ENCODE measurements around the gene KRTAP10-10. TPM values are rescaled to one million over a fixed set of nuclear protein-coding genes. Genes with fewer than 3 reads are reported as not detected.

The KRTAP10-10 gene
- total and polyA plus RNA-seq, 4 donors: not detected

DNA sequence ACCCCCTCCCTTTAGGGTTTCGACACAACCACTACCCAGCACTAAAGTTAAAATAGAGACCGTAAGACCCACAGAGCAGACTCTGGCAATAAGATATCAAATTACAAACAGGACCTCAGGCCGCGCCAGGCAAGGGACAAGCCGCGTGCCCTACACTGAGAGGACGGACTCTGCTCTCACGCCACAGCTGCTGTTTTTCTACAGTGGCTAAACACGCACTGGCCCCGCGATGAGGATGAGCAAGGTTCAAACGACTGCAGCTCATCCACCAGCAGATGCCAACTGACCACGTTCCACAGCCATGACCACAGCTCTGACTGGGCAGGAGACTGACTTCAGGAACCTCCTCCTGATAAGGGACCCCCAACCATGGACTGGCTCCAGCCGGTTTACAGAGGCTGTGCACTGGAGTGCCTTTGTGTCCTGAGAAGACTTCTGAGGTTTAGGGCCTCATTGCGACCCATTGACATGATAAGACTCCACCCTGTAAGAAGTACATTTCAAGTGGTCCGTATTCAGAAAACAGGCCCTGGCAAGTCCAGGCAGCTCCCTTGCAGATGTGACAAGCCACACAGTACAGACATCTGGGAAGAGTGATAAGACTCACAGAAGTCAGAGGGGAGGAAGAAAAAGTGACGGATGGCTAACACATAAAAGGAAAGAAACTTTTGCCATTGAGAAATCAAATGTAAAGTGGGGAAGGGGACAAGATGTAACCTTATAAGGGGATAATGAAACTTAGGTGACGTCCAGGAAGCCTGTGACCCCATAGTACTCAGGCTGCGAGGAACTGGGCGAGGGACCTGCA, 43.4 kb upstream of the KRTAP10-10 start:
- H3K36me3 ChIP-seq (ENCODE audit: control insufficient read depth in 4 of 4, insufficient read depth in 3 of 4, low read depth in 1 of 4, low read length in 3 of 4): no peaks in the 10 kb centered on the region
- H3K9me3 ChIP-seq (ENCODE audit: control insufficient read depth in 4 of 4, low read length in 3 of 4): no peaks in the 10 kb centered on the region
- H3K27ac ChIP-seq (ENCODE audit: low read depth in 1 of 2, low read length in 2 of 2): peak overlapping the region; percentile 55 to 65
- 35% methylated on average over 20 of the region's 20 CpGs for WGBS
- H3K27me3 ChIP-seq (ENCODE audit: control insufficient read depth in 4 of 4, insufficient read depth in 4 of 4, low read length in 3 of 4): no peaks in the 10 kb centered on the region
- peak; percentile 59 for DNase-seq (ENCODE audit: low spot score)
- H3K9ac ChIP-seq (ENCODE audit: low read depth in 1 of 2, low read length in 2 of 2): no peak overlapping the region
- no peak overlapping the region for H3K4me3 ChIP-seq (ENCODE audit: low read depth in 1 of 3, low read length in 3 of 3)
- TF ChIP-seq EGR1 (IDR thresholded peaks at IDR 0.05; ENCODE audit: low read depth in 2 of 2) (no peak), RAD21 (IDR thresholded peaks at IDR 0.05) (peak in 1 of 2 donors; percentile 36), JUND (IDR thresholded peaks at IDR 0.05) (peak in 1 of 2 donors; percentile 54), RXRA (IDR thresholded peaks at IDR 0.05) (peak; percentile 40 to 75), YY1 (IDR thresholded peaks at IDR 0.05) (peak; percentile 41), HNF4A (conservative IDR thresholded peaks at IDR 0.05) (peak; percentile 86 to 88), HNF4G (IDR thresholded peaks at IDR 0.05) (peak; percentile 66), NR2F2 (IDR thresholded peaks at IDR 0.05) (no peak), FOXA1 (IDR thresholded peaks at IDR 0.05) (no peak), FOXA2 (IDR thresholded peaks at IDR 0.05) (no peak), TAF1 (conservative IDR thresholded peaks at IDR 0.05) (no peak), SP1 (IDR thresholded peaks at IDR 0.05) (peak; percentile 86)
- TF ChIP-seq, protein P1, sequence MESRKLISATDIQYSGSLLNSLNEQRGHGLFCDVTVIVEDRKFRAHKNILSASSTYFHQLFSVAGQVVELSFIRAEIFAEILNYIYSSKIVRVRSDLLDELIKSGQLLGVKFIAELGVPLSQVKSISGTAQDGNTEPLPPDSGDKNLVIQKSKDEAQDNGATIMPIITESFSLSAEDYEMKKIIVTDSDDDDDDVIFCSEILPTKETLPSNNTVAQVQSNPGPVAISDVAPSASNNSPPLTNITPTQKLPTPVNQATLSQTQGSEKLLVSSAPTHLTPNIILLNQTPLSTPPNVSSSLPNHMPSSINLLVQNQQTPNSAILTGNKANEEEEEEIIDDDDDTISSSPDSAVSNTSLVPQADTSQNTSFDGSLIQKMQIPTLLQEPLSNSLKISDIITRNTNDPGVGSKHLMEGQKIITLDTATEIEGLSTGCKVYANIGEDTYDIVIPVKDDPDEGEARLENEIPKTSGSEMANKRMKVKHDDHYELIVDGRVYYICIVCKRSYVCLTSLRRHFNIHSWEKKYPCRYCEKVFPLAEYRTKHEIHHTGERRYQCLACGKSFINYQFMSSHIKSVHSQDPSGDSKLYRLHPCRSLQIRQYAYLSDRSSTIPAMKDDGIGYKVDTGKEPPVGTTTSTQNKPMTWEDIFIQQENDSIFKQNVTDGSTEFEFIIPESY (IDR thresholded peaks at IDR 0.05): no peak
- TF ChIP-seq, protein P2, sequence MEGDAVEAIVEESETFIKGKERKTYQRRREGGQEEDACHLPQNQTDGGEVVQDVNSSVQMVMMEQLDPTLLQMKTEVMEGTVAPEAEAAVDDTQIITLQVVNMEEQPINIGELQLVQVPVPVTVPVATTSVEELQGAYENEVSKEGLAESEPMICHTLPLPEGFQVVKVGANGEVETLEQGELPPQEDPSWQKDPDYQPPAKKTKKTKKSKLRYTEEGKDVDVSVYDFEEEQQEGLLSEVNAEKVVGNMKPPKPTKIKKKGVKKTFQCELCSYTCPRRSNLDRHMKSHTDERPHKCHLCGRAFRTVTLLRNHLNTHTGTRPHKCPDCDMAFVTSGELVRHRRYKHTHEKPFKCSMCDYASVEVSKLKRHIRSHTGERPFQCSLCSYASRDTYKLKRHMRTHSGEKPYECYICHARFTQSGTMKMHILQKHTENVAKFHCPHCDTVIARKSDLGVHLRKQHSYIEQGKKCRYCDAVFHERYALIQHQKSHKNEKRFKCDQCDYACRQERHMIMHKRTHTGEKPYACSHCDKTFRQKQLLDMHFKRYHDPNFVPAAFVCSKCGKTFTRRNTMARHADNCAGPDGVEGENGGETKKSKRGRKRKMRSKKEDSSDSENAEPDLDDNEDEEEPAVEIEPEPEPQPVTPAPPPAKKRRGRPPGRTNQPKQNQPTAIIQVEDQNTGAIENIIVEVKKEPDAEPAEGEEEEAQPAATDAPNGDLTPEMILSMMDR (IDR thresholded peaks at IDR 0.05; ENCODE audit: low read depth, low read length, missing input control): no peak
- TF ChIP-seq, protein P3, sequence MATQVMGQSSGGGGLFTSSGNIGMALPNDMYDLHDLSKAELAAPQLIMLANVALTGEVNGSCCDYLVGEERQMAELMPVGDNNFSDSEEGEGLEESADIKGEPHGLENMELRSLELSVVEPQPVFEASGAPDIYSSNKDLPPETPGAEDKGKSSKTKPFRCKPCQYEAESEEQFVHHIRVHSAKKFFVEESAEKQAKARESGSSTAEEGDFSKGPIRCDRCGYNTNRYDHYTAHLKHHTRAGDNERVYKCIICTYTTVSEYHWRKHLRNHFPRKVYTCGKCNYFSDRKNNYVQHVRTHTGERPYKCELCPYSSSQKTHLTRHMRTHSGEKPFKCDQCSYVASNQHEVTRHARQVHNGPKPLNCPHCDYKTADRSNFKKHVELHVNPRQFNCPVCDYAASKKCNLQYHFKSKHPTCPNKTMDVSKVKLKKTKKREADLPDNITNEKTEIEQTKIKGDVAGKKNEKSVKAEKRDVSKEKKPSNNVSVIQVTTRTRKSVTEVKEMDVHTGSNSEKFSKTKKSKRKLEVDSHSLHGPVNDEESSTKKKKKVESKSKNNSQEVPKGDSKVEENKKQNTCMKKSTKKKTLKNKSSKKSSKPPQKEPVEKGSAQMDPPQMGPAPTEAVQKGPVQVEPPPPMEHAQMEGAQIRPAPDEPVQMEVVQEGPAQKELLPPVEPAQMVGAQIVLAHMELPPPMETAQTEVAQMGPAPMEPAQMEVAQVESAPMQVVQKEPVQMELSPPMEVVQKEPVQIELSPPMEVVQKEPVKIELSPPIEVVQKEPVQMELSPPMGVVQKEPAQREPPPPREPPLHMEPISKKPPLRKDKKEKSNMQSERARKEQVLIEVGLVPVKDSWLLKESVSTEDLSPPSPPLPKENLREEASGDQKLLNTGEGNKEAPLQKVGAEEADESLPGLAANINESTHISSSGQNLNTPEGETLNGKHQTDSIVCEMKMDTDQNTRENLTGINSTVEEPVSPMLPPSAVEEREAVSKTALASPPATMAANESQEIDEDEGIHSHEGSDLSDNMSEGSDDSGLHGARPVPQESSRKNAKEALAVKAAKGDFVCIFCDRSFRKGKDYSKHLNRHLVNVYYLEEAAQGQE (IDR thresholded peaks at IDR 0.05): peak; percentile 37
- TF ChIP-seq, protein P4, sequence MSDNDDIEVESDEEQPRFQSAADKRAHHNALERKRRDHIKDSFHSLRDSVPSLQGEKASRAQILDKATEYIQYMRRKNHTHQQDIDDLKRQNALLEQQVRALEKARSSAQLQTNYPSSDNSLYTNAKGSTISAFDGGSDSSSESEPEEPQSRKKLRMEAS (IDR thresholded peaks at IDR 0.05): no peak
- H3K4me1 ChIP-seq (ENCODE audit: control insufficient read depth in 4 of 4, insufficient read depth in 4 of 4, low read length in 3 of 4): peaks cover 1 to 27% (median 16%) of the 10 kb centered on the region in 4 donors

Measured in liver (tissue), 9 donors.